H1 (cell line): Measurements from ENCODE around the gene FAR2.

Experiments
- BRCA1 ChIP-seq: IDR thresholded peaks from 2 replicates; pipeline ENCODE4 v1.6.1; 2012; ENCODE audit warnings: low read depth, low read length, improper control_type of control experiment
- CHD1 ChIP-seq: IDR thresholded peaks from 2 replicates; pipeline ENCODE4 v1.6.1; 2012; ENCODE audit warnings: low read depth, low read length, improper control_type of control experiment
- CHD2 ChIP-seq: IDR thresholded peaks from 2 replicates; pipeline ENCODE4 v1.6.1; 2012; ENCODE audit warnings: low read length, improper control_type of control experiment
- CTCF ChIP-seq, 3 experiments: IDR thresholded peaks; 1 replicate in 2 of 3; 2 replicates in 1 of 3; pipeline versions ENCODE4 v1.5.1 to v1.6.1; 2011; ENCODE audit warnings: low read length in 3 of 3, mild to moderate bottlenecking in 3 of 3, inconsistent platforms in 2 of 3, low read depth in 1 of 3, moderate library complexity in 1 of 3; ENCODE audit not compliant: insufficient read depth in 1 of 3; ENCODE audit errors: control extremely low read depth in 1 of 3
- EZH2 ChIP-seq: fragments of 200-600 bp; sonication (generic); IDR thresholded peaks from 2 replicates; pipeline ENCODE4 v1.7.1; 2012; ENCODE audit warnings: low read depth, mild to moderate bottlenecking, moderate library complexity, low read length, inconsistent platforms; ENCODE audit not compliant: severe bottlenecking
- HDAC6 ChIP-seq: IDR thresholded peaks from one replicate; pipeline ENCODE4 v1.7.1; 2012; ENCODE audit warnings: low read depth, mild to moderate bottlenecking, inconsistent platforms, low read length, moderate library complexity
- KDM4A ChIP-seq: IDR thresholded peaks from one replicate; pipeline ENCODE4 v1.7.1; 2012; ENCODE audit warnings: low read depth, mild to moderate bottlenecking, moderate library complexity, low read length, inconsistent platforms; ENCODE audit not compliant: severe bottlenecking
- TAF1 ChIP-seq: IDR thresholded peaks from 2 replicates; pipeline ENCODE4 v1.6.1; 2011; ENCODE audit warnings: mild to moderate bottlenecking, low read depth, low read length
- TAF7 ChIP-seq: optimal IDR thresholded peaks from 2 replicates; pipeline ENCODE3; 2011; ENCODE audit warnings: low read depth, mild to moderate bottlenecking, inconsistent platforms, low read length, moderate library complexity, borderline replicate concordance
- USF2 ChIP-seq: IDR thresholded peaks from 2 replicates; pipeline ENCODE4 v1.6.1; 2011; ENCODE audit warnings: low read length, improper control_type of control experiment

- no peak for TF ChIP-seq BRCA1
- no peak for TF ChIP-seq USF2
- TF ChIP-seq TAF7, result no peak
- TF ChIP-seq TAF1, result no peak
- no peak for TF ChIP-seq CHD1
- TF ChIP-seq CTCF (IDR thresholded peaks at IDR 0.05; ENCODE audit: control extremely low read depth in 1 of 3, insufficient read depth in 1 of 3, low read depth in 1 of 3, low read length in 3 of 3), result no peak
- TF ChIP-seq CHD2, result no peak
- no peak for TF ChIP-seq KDM4A
- TF ChIP-seq EZH2, result no peak
- TF ChIP-seq HDAC6, result no peak
These were observed 3.3 kb downstream of the FAR2 start for GRCh38 chr12:29152223-29152868.
